B cell (primary cell): ENCODE measurements around the gene RANBP3. TPM values are rescaled to one million over a fixed set of nuclear protein-coding genes. Genes with fewer than 3 reads are reported as not detected.

ENCODE experiments used
- ATAC-seq: fragments of 200-7000 bp; cut with Tn5 transposase; one replicate; pipeline ENCODE4 v1.10.0; 2021; ENCODE audit warnings: low read depth, mild to moderate bottlenecking, moderate number of reproducible peaks, moderate library complexity
- CTCF ChIA-PET: fragments of 350-600 bp; sonication (Branson Sonifier 250); formaldehyde crosslinking; loops from one replicate; lab custom pipeline; 2021; ENCODE audit warnings: antibody characterized with exemption, inconsistent platforms; lab: Charles Lee
- POLR2A ChIA-PET: fragments of 350-600 bp; sonication (Branson Sonifier 250); formaldehyde crosslinking; loops from one replicate; lab custom pipeline; 2021; ENCODE audit warnings: antibody characterized with exemption; lab: Charles Lee
- DNase-seq: peaks from one replicate; pipeline ENCODE4 v3.0.0; 2013
- H2AFZ ChIP-seq: 2 replicates; pipeline ENCODE4 v1.6.1; 2012; ENCODE audit warnings: mild to moderate bottlenecking, low read depth, low read length; ENCODE audit not compliant: insufficient read depth, poor library complexity, severe bottlenecking
- H3K27ac ChIP-seq, 2 donors: 1 replicate in 1 of 2; 2 replicates in 1 of 2; pipeline ENCODE4 v1.5.1; 2012 to 2013; ENCODE audit warnings: low read length in 2 of 2, mild to moderate bottlenecking in 2 of 2, moderate library complexity in 1 of 2
- H3K27me3 ChIP-seq, 4 experiments: fragments of 200-600 bp in 1 of 4; sonication (generic) in 1 of 4; replicated peaks in 1 of 4; 1 replicate in 2 of 4; 2 replicates in 2 of 4; pipeline versions ENCODE4 v1.6.1 to v1.7.0; 2013 to 2016; ENCODE audit warnings: low read length in 3 of 4, mild to moderate bottlenecking in 2 of 4, mixed read lengths in 1 of 4, moderate library complexity in 1 of 4; ENCODE audit not compliant: insufficient read depth in 4 of 4, control insufficient read depth in 3 of 4; ENCODE audit errors: control extremely low read depth in 1 of 4
- H3K36me3 ChIP-seq, 2 experiments: replicated peaks in 1 of 2; 1 replicate in 1 of 2; 2 replicates in 1 of 2; pipeline versions ENCODE4 v1.6.1 to v1.7.1; 2013; ENCODE audit warnings: low read length in 1 of 2; ENCODE audit not compliant: insufficient read depth in 2 of 2, control insufficient read depth in 1 of 2; ENCODE audit errors: control extremely low read depth in 1 of 2, extremely low read depth in 1 of 2
- H3K4me1 ChIP-seq, 2 donors: fragments of 200-600 bp in 1 of 2; sonication (generic) in 1 of 2; 1 replicate in 1 of 2; 2 replicates in 1 of 2; pipeline versions ENCODE4 v1.5.1 to v1.6.1; 2013 to 2017; ENCODE audit warnings: low read length in 2 of 2; ENCODE audit not compliant: control insufficient read depth in 2 of 2, insufficient read depth in 2 of 2
- H3K4me2 ChIP-seq: replicated peaks from 2 replicates; pipeline ENCODE3; 2012; ENCODE audit warnings: mild to moderate bottlenecking, low read depth, low read length; ENCODE audit not compliant: poor library complexity, severe bottlenecking
- H3K4me3 ChIP-seq, 5 experiments: fragments of 200-600 bp in 1 of 5; sonication (generic) in 1 of 5; 1 replicate in 3 of 5; 2 replicates in 2 of 5; pipeline versions ENCODE4 v1.5.1 to v1.7.0; 2011 to 2016; ENCODE audit warnings: low read length in 4 of 5, mild to moderate bottlenecking in 4 of 5, low read depth in 2 of 5, control low read depth in 1 of 5, moderate library complexity in 1 of 5; ENCODE audit not compliant: insufficient read depth in 1 of 5; ENCODE audit errors: control extremely low read depth in 1 of 5, extremely low read depth in 1 of 5
- H3K79me2 ChIP-seq: fragments of 200-600 bp; sonication (generic); one replicate; pipeline ENCODE4 v1.6.0; 2016; ENCODE audit warnings: low read length; ENCODE audit not compliant: control insufficient read depth, insufficient read depth
- H3K9ac ChIP-seq: fragments of 200-600 bp; sonication (generic); 2 replicates; pipeline ENCODE4 v1.6.1; 2017; ENCODE audit warnings: mild to moderate bottlenecking, low read length, moderate library complexity
- H3K9me3 ChIP-seq, 3 donors: one replicate each; pipeline versions ENCODE4 v1.6.1 to v1.7.1; 2013; ENCODE audit warnings: low read length in 2 of 3; ENCODE audit not compliant: control insufficient read depth in 2 of 3, insufficient read depth in 1 of 3; ENCODE audit errors: control extremely low read depth in 1 of 3
- H4K20me1 ChIP-seq: 2 replicates; pipeline ENCODE4 v1.6.0; 2012; ENCODE audit warnings: mild to moderate bottlenecking, low read length; ENCODE audit not compliant: insufficient read depth, control insufficient read depth, poor library complexity, severe bottlenecking
- H3K27ac Mint-ChIP-seq: one replicate; pipeline ENCODE4 v1.8.0; 2021; ENCODE audit warnings: mixed read lengths
- H3K27me3 Mint-ChIP-seq: one replicate; pipeline ENCODE4 v1.8.0; 2021; ENCODE audit warnings: mixed read lengths
- H3K4me1 Mint-ChIP-seq: one replicate; pipeline ENCODE4 v1.8.0; 2021; ENCODE audit warnings: mixed read lengths
- H3K4me3 Mint-ChIP-seq: one replicate; pipeline ENCODE4 v1.8.0; 2021; ENCODE audit warnings: mixed read lengths
- H3K9me3 Mint-ChIP-seq: one replicate; pipeline ENCODE4 v1.8.0; 2022; ENCODE audit warnings: mixed read lengths; ENCODE audit not compliant: insufficient read depth
- CTCF ChIP-seq: fragments of 200-600 bp; IDR thresholded peaks from one replicate; pipeline ENCODE4 v1.8.0; 2022; ENCODE audit warnings: antibody characterized with exemption, mild to moderate bottlenecking
- EZH2 ChIP-seq: IDR thresholded peaks from 2 replicates; pipeline ENCODE4 v1.6.1; 2012; ENCODE audit warnings: borderline replicate concordance, low read depth, mild to moderate bottlenecking, moderate library complexity, low read length; ENCODE audit not compliant: insufficient read depth, poor library complexity, severe bottlenecking
- WGBS: methylation state at CpG from one replicate; pipeline ENCODE4 v1.1.5; 2013; ENCODE audit warnings: missing lambda C conversion rate; ENCODE audit not compliant: insufficient coverage; 5-methylcytosine and 5-hydroxymethylcytosine counted together
- intact Hi-C: fragments of 100-400 bp; cut with micrococcal nuclease; formaldehyde crosslinking; loops from one replicate; pipeline ENCODE4 v1.10.0; 2022
- polyA plus RNA-seq: library from polyadenylated mRNA; depleted of rRNA; stranded (reverse); fragments of >200 nt; gene quantifications from 2 replicates; pipeline ENCODE4 v1.2.3, GENCODE V29; 2012
- total RNA-seq, 2 donors: library from RNA; stranded (reverse); fragments of 120-200 nt in 1 of 2; gene quantifications; 1 replicate in 1 of 2; 2 replicates in 1 of 2; pipeline versions ENCODE4 v1.2.3 to v1.2.4, GENCODE V29; 2013 to 2022

Gene RANBP3
- total and polyA plus RNA-seq, 2 donors (not counting 1 experiment from before 2014, with no cell fraction given), result 86.7 to 91.7 TPM

- Histone ChIP-seq H3K9me3 (peaks cover 0 to 7% (median 0%) of the 10 kb centered on the region in 3 donors), H3K4me2 (no peak overlapping the region), H3K79me2 (no peaks in the 10 kb centered on the region), H3K4me3 (no peak overlapping the region), H2AFZ (no peak overlapping the region), H3K36me3 (no peaks in the 10 kb centered on the region), H3K27ac (no peak overlapping the region), H3K9ac (no peak overlapping the region), H3K4me1 (peaks cover 0 to 4% of the 10 kb centered on the region in 2 donors), H3K27me3 (peaks cover 0 to 31% (median 3%) of the 10 kb centered on the region in 4 experiments), H4K20me1 (peaks cover 1% of the 10 kb centered on the region)
- no peaks in the 10 kb centered on the region for H3K9me3 Mint-ChIP-seq
- peaks cover 13% of the 10 kb centered on the region for H3K27me3 Mint-ChIP-seq
- no peak overlapping the region for H3K27ac Mint-ChIP-seq
- WGBS, result 59% methylated on average over 8 of the region's 10 CpGs
- no peaks in the 10 kb centered on the region for H3K4me1 Mint-ChIP-seq
- CTCF ChIA-PET, result no interaction called here
- no peak for TF ChIP-seq CTCF
- no peak for TF ChIP-seq EZH2
- no peak overlapping the region for H3K4me3 Mint-ChIP-seq
- POLR2A ChIA-PET, result no interaction called here
- intact Hi-C loops, result no loop called here
- DNase-seq (no peak), ATAC-seq (peak; percentile 7)
Observed at GRCh38 chr19:5890099-5890498, 87.8 kb downstream of the RANBP3 start.

GRCh38 chr19:5889288-5889971, 88.5 kb downstream of the RANBP3 start:
- POLR2A ChIA-PET, result no interaction called here
- WGBS, result 68% methylated on average over 9 of the region's 17 CpGs
- peaks cover under 1% of the 10 kb centered on the region for H3K4me1 Mint-ChIP-seq

More at GRCh38 chr19:5889288-5889971, 88.5 kb downstream of the RANBP3 start:
- DNase-seq (no peak), ATAC-seq (no peak)
- Histone ChIP-seq H4K20me1 (no peaks in the 10 kb centered on the region), H3K27me3 (peaks cover 0 to 31% (median 3%) of the 10 kb centered on the region in 4 experiments), H3K79me2 (no peaks in the 10 kb centered on the region), H3K9me3 (peaks cover 0 to 7% (median 0%) of the 10 kb centered on the region in 3 donors), H3K27ac (no peak overlapping the region), H2AFZ (no peak overlapping the region), H3K36me3 (no peaks in the 10 kb centered on the region), H3K4me1 (peaks cover 0 to 4% of the 10 kb centered on the region in 2 donors), H3K9ac (no peak overlapping the region), H3K4me2 (no peak overlapping the region), H3K4me3 (no peak overlapping the region)
- peaks cover 13% of the 10 kb centered on the region for H3K27me3 Mint-ChIP-seq
- no peak for TF ChIP-seq EZH2
- TF ChIP-seq CTCF, result no peak
- H3K9me3 Mint-ChIP-seq, result no peaks in the 10 kb centered on the region
- CTCF ChIA-PET, result no interaction called here
- no peak overlapping the region for H3K27ac Mint-ChIP-seq
- intact Hi-C loops, result no loop called here
- no peak overlapping the region for H3K4me3 Mint-ChIP-seq
